ENCODE results near the gene KRTAP10-1.

The KRTAP10-1 gene

DNA sequence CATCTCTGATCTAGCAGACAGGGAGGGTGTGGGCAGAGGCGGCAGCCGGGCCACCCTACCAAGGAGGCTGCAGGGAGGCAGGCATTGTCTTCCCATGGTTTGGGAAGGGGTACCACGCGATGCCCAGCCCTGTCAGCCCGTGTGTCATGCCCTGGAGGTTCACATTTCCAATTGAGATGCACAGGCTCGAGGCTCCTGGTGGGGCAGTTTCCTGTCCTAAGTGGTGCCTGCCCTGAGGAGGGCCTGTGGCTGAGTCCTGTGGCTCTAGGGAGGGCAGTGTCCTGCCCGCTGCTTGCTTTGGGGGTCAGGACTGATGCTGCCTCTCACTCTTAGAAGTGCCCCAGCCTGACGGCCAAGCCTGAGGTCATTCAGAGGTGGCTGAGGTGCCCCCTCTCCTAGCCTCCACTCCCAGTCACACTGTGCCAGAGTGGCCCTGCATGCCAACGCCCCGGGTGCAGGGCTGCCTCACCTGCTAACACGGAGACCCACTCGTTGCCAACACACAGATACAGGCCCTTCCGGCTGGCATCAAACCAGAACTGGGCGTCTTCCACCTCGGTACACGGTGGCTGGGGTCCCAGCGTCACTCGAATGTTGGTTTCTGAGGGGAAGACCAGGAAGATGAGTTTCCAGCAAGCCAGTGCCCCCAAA lies 11.9 kb downstream of the KRTAP10-1 start:
- DNase-seq (ENCODE audit: low read depth in 2 of 2): no peak

GRCh38 chr21:44527156-44527982 lies 12.6 kb downstream of the KRTAP10-1 start:
- no peak for DNase-seq (ENCODE audit: low read depth in 2 of 2)

- DNase-seq (ENCODE audit: low read depth in 2 of 2): no peak
These were observed 13.6 kb downstream of the KRTAP10-1 start for GRCh38 chr21:44526096-44526997.

DNA sequence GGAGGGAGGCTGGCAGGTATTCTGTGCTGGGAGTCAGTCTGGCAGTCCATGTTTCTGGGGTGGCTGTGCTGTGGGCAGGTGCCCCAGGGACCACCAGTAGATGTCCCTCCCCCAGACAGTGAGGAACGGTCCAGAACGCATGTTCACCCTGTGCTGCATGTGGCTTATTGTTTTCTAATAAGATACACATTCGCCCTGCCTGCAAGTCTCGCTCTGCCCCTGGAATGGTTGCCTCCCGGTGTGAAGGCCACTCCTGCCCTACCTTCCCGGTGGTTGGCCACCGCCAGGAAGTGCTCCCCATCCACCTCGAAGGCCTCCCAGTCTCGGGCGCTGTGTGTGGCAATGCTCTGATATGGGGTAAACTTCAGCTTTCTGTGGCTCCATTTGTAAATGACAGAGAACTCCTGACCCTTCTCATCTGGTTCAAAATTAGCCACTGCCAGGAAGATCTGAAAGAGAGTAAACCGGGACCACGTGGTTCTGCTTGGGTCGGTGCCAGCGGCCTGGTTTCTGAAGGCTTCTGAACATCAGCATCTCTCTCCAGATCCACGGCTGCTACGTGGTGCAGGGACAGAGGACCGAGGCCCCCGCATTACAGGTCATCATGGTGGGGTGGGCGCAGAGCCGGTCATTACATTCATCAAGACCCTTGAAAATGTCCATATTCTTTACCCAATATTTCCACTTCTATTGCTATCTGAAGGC lies 14.5 kb downstream of the KRTAP10-1 start:
- no peak for DNase-seq (ENCODE audit: low read depth in 2 of 2)

- DNase-seq (ENCODE audit: low read depth in 2 of 2): no peak
These were observed 15.3 kb downstream of the KRTAP10-1 start for GRCh38 chr21:44524414-44525371.

GRCh38 chr21:44523567-44524413 lies 16.2 kb downstream of the KRTAP10-1 start:
- no peak for DNase-seq (ENCODE audit: low read depth in 2 of 2)

GRCh38 chr21:44522753-44523204 lies 17.2 kb downstream of the KRTAP10-1 start:
- DNase-seq (ENCODE audit: low read depth in 2 of 2): no peak

- DNase-seq (ENCODE audit: low read depth in 2 of 2): no peak
These were observed 17.9 kb downstream of the KRTAP10-1 start for GRCh38 chr21:44521928-44522752.

DNA sequence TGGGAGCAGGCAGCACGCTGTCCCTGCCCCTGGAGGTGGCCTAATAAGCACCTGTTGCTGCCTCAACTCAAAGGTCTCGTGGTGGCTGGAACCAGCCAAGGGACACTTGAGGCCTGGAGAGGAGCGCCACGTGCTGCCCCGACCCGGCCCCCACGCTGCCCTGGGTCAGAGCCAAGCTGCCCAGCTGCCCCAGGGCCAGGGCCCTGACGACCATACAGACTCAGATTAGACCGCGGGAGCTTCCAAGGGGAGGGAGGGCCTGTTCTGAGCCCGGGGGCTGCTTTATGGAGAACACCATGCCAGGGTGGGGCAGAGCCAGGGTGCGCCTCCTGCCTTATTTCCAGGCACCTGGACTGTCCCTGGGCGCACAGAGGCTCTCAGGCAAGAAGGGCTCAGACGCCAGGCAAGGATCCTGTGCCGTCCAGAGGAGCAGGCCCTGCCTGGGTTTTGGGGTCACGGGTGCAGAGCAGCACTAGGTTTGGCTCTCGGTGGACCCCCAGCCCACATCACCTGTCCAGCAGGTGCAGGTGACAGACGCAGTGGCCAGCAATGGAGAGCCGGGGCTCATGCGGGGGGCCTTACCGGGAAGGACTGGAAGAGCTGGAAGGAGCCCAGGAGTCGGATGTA lies 18.6 kb downstream of the KRTAP10-1 start:
- DNase-seq (ENCODE audit: low read depth in 2 of 2): no peak

- no peak for DNase-seq (ENCODE audit: low read depth in 2 of 2)
These were observed 19.4 kb downstream of the KRTAP10-1 start for GRCh38 chr21:44520326-44521300.

DNA sequence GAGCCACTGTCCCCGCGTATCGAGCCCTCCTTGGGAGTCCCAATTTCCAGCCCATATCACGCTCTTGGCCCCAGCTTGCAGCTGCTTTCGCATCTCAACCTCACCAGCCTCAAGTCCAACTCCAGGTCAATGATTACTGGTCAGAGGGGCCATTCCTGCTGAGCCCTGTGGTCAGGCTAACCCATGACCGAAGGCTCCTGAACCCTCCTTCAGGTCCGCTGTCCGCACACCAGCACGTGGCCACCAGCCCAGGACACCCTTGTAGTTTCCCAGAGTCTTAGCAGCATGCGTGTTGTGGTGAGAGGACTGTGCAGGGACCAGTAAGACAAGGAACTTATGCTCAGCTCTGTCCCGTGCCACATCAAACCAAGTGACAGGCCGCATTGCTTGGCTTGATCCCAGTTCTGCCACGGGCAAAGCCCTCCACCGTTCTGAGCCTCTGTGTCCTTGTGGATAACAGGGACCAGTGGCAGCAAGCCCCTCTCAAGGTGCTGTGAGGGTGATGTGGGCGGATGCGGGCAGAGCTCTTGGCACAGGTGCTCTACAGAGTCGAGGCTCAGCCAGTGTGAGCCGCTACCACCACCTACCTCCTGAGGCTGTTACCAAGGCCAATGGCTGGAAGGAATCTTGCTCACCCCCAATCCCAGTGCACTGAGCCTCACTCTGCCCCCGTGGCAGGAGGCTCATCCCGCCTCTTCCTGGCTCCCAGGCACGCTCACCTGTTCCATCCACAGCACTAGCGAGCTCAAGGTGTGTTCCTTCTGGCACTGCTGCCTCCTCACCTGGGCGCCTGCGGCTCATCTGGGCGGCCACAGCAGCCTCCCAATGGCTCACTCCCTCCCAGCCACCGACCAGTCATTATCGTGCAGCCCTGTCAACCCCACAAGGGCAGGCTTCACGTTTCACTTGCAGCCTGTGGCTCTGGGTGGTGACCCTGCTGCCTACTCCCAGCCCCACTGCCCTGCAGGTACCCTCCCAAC lies 20.4 kb downstream of the KRTAP10-1 start:
- no peak for DNase-seq (ENCODE audit: low read depth in 2 of 2)

GRCh38 chr21:44518686-44519085 lies 21.3 kb downstream of the KRTAP10-1 start:
- no peak for DNase-seq (ENCODE audit: low read depth in 2 of 2)

DNA sequence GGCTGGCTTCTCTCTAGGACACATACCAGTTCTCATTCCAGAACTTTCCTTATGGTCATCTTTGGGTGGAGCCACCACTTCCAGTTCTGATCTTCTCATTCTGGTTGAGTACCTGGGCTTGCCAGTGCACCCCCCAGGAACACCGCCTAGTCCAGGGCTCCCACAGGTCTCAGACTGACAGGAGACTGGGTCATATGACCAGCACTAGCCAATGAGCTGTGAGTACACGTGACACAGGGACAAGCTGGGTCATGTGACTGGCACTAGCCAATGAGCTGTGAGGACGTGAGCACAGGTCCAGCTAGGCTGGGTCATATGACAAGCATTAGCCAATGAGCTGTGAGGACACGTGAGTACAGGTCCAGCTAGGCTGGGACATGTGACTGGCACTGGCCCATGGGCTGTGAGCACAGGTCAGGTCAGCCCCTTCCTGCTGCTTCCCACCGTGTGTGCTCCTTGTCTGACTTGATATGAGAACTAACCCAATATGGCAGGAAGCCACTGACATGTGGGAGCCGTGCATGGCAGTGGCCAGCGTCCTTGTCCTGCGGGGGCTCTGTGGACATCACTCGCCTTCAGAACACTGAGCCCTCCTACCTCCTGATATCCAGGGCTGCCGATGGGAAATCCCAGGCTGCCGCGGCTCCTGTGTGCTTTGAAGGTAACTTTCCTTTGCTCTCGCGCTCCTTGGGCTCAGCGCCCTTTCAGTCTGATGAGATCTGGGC lies 22.7 kb downstream of the KRTAP10-1 start:
- DNase-seq (ENCODE audit: low read depth in 2 of 2): no peak

GRCh38 chr21:44516828-44517174 lies 23.2 kb downstream of the KRTAP10-1 start:
- no peak for DNase-seq (ENCODE audit: low read depth in 2 of 2)

- no peak for DNase-seq (ENCODE audit: low read depth in 2 of 2)
These were observed 23.7 kb downstream of the KRTAP10-1 start for GRCh38 chr21:44516342-44516741.
